ENCODE measurements around the gene KREMEN2. TPM values are rescaled to one million over a fixed set of nuclear protein-coding genes. Genes with fewer than 3 reads are reported as not detected.

KREMEN2 gene
- total and polyA plus RNA-seq, 2 of the 13 experiments (the other 11 are each of a cell fraction or from before 2014, with no cell fraction given) = 0.48 to 1.2 TPM

GRCh38 chr16:2968738-2969544 lies 4.9 kb downstream of the KREMEN2 start, which contains the start of gene PAQR4 (continued):
- peak; percentile 79; the same call in 1 of the 2 replicates for TF ChIP-seq CENPT (CRISPR knock-in tag; IDR thresholded peaks at IDR 0.05; ENCODE audit: low read depth)
- TF ChIP-seq ZNF558 (CRISPR knock-in tag; IDR thresholded peaks at IDR 0.05; ENCODE audit: borderline replicate concordance) = peak; percentile 94; the same call in 1 of the 2 replicates
- TF ChIP-seq ISX (CRISPR knock-in tag; conservative IDR thresholded peaks at IDR 0.05) = peak; percentile 95; the same call in 1 of the 2 replicates
- peak; percentile 92 for TF ChIP-seq UBTF (CRISPR knock-in tag; IDR thresholded peaks at IDR 0.05)
- peak; percentile 46; the same call in 1 of the 2 replicates for TF ChIP-seq ZMYM3 (CRISPR knock-in tag; IDR thresholded peaks at IDR 0.05)
- TF ChIP-seq HOXA5 (CRISPR knock-in tag; IDR thresholded peaks at IDR 0.05) = peak; percentile 94
- TF ChIP-seq KAT7 (CRISPR knock-in tag; IDR thresholded peaks at IDR 0.05; ENCODE audit: borderline replicate concordance) = peak; percentile 74; the same call in 1 of the 2 replicates
- TF ChIP-seq ZNF17 (CRISPR knock-in tag; IDR thresholded peaks at IDR 0.05) = no peak
- no peak for TF ChIP-seq SRF (IDR thresholded peaks at IDR 0.05; ENCODE audit: low read depth, low read length)
- TF ChIP-seq ETV6 (CRISPR knock-in tag; conservative IDR thresholded peaks at IDR 0.05) = peak; percentile 96
- no peak; the same call in 1 of the 2 replicates for TF ChIP-seq ATF6 (CRISPR knock-in tag; conservative IDR thresholded peaks at IDR 0.05)
- peak; percentile 74; the same call in 1 of the 2 replicates for TF ChIP-seq ZNF251 (CRISPR knock-in tag; IDR thresholded peaks at IDR 0.05)
- TF ChIP-seq ZNF367 (CRISPR knock-in tag; IDR thresholded peaks at IDR 0.05; ENCODE audit: borderline replicate concordance) = peak; percentile 95
- TF ChIP-seq ZNF784 (CRISPR knock-in tag; IDR thresholded peaks at IDR 0.05; ENCODE audit: borderline replicate concordance) = no peak; the same call in 1 of the 2 replicates
- peak; percentile 84 for TF ChIP-seq ZSCAN25 (CRISPR knock-in tag; IDR thresholded peaks at IDR 0.05)
- peak; percentile 37 for TF ChIP-seq DR1 (CRISPR knock-in tag; IDR thresholded peaks at IDR 0.05)
- TF ChIP-seq HMG20B (CRISPR knock-in tag; conservative IDR thresholded peaks at IDR 0.05) = peak; percentile 76
- peak; percentile 80; the same call in 1 of the 2 replicates for TF ChIP-seq ZXDC (CRISPR knock-in tag; IDR thresholded peaks at IDR 0.05)
- TF ChIP-seq ZNF619 (CRISPR knock-in tag; IDR thresholded peaks at IDR 0.05) = peak; percentile 94; the same call in 1 of the 2 replicates

All from HepG2 (cell line).